Measurements from ENCODE around the gene DOCK4.

- TF ChIP-seq ZNF274 (IDR thresholded peaks at IDR 0.05; ENCODE audit: low read depth, low read length) (no peak), YY1 (IDR thresholded peaks at IDR 0.05; ENCODE audit: insufficient read depth, insufficient read length) (no peak), SUZ12 (IDR thresholded peaks at IDR 0.05; ENCODE audit: extremely low read depth, insufficient read depth, insufficient read length) (no peak)
Measured at GRCh38 chr7:111960984-111961383, 245.2 kb downstream of the DOCK4 start.

Data from NT2/D1 (cell line).